ENCODE measurements around the gene CNPY1. TPM values are rescaled to one million over a fixed set of nuclear protein-coding genes. Genes with fewer than 3 reads are reported as not detected.

Gene CNPY1
- total and polyA plus RNA-seq, 2 of the 8 experiments (the other 6 are each of a cell fraction or from before 2014, with no cell fraction given), result not detected

GRCh38 chr7:155562106-155562505 is 15.7 kb upstream of the CNPY1 start:
- no peak overlapping the region for H2BK20ac ChIP-seq (ENCODE audit: low read length)
- no peak for FAIRE-seq
- H3K18ac ChIP-seq (ENCODE audit: extremely low read depth, low read length), result no peak overlapping the region
- CTCF ChIA-PET (ENCODE audit: partially characterized antibody), result interaction anchor here (1.0 kb wide), 1 partner anchor 22 kb away, joined by 3 read pairs; no protein-coding TSS in a partner anchor
- WGBS, 2 experiments (ENCODE audit: extremely low coverage in 1 of 2, insufficient coverage in 1 of 2, insufficient read length in 1 of 2, insufficient replicate concordance in 2 of 2, low coverage in 1 of 2, low lambda C conversion rate in 2 of 2, missing lambda C conversion rate in 1 of 2), result 97% methylated on average over 6 of the region's 9 CpGs; no CpG with 5 or more reads in 1 of the 2 experiments
- H2BK120ac ChIP-seq (replicated peaks; ENCODE audit: low read depth, low read length), result no peak overlapping the region
- H2BK15ac ChIP-seq (ENCODE audit: low read length), result no peak overlapping the region
- H3K4me3 ChIP-seq (ENCODE audit: extremely low read depth in 1 of 4, insufficient read depth in 2 of 4, low read depth in 3 of 4, low read length in 4 of 4), result no peak overlapping the region
- H3K79me2 ChIP-seq (ENCODE audit: control insufficient read depth in 1 of 2, insufficient read depth in 2 of 2, low read length in 2 of 2), result no peaks in the 10 kb centered on the region
- POLR2A ChIA-PET (ENCODE audit: partially characterized antibody), result interaction anchor here (0.7 kb wide), 1 partner anchor 90 kb away, joined by 4 read pairs; no protein-coding TSS in a partner anchor
- DNase-seq (ENCODE audit: low read depth in 1 of 2, low spot score in 2 of 2), result no peak
- H3K27me3 ChIP-seq (replicated peaks in 1 of 4; ENCODE audit: control insufficient read depth in 3 of 4, extremely low read depth in 1 of 4, insufficient read depth in 3 of 4, low read length in 3 of 4), result no peaks in the 10 kb centered on the region
- no peak overlapping the region for H3K27ac ChIP-seq (ENCODE audit: low read depth, low read length)
- no peak overlapping the region for H3K9ac ChIP-seq (replicated peaks in 1 of 4; ENCODE audit: extremely low read depth in 1 of 4, low read depth in 3 of 4, low read length in 3 of 4)
- H2AK5ac ChIP-seq (ENCODE audit: low read depth, low read length), result no peak overlapping the region
- no peaks in the 10 kb centered on the region for H3K23me2 ChIP-seq (ENCODE audit: low read depth, low read length)
- H3K36me3 ChIP-seq (ENCODE audit: control insufficient read depth in 2 of 4, insufficient read depth in 4 of 4, low read length in 3 of 4), result no peaks in the 10 kb centered on the region
- H3K23ac ChIP-seq (ENCODE audit: insufficient read length), result no peak overlapping the region
- no peak overlapping the region for H3K14ac ChIP-seq (ENCODE audit: insufficient read length)
- H4K8ac ChIP-seq (ENCODE audit: extremely low read depth, insufficient read depth, low read length), result no peak overlapping the region
- no peak overlapping the region for H2BK5ac ChIP-seq (ENCODE audit: low read depth, low read length)
- no peaks in the 10 kb centered on the region for H3K9me3 ChIP-seq (ENCODE audit: insufficient read depth in 2 of 2, low read depth in 1 of 2, low read length in 1 of 2)
- H3K4ac ChIP-seq (replicated peaks; ENCODE audit: insufficient read length, low read depth, low read length), result no peak overlapping the region
- H3K4me1 ChIP-seq (replicated peaks in 1 of 4; ENCODE audit: control insufficient read depth in 3 of 4, insufficient read depth in 4 of 4, low read length in 3 of 4), result no peaks in the 10 kb centered on the region
- H4K5ac ChIP-seq (ENCODE audit: insufficient read length, low read depth, low read length), result no peak overlapping the region
- H4K91ac ChIP-seq (replicated peaks; ENCODE audit: insufficient read length, low read length), result no peak overlapping the region
- no peaks in the 10 kb centered on the region for H4K20me1 ChIP-seq (replicated peaks in 1 of 2; ENCODE audit: control insufficient read depth in 1 of 2, insufficient read depth in 2 of 2, low read length in 2 of 2)
- no peak for TF ChIP-seq SRF (IDR thresholded peaks at IDR 0.05; ENCODE audit: low read depth, low read length)
- no peak for TF ChIP-seq RNF2 (IDR thresholded peaks at IDR 0.05; ENCODE audit: borderline replicate concordance, low read depth, low read length, missing control alignments, poor library complexity, severe bottlenecking)
- TF ChIP-seq USF2 (IDR thresholded peaks at IDR 0.05; ENCODE audit: low read length), result no peak
- TF ChIP-seq POLR2AphosphoS5 (IDR thresholded peaks at IDR 0.05; ENCODE audit: low read depth, low read length), result no peak
- no peak for TF ChIP-seq ATF3 (IDR thresholded peaks at IDR 0.05; ENCODE audit: insufficient read depth, low read depth, low read length)
- no peak overlapping the region for H3K56ac ChIP-seq (replicated peaks; ENCODE audit: insufficient read length, low read depth, low read length)
- no peak overlapping the region for H3K4me2 ChIP-seq (ENCODE audit: insufficient read depth in 1 of 2, low read depth in 2 of 2, low read length in 2 of 2)
- H2BK12ac ChIP-seq (ENCODE audit: low read depth, low read length), result no peak overlapping the region
- H2AFZ ChIP-seq (ENCODE audit: low read length), result no peak overlapping the region
- no peaks in the 10 kb centered on the region for H3K79me1 ChIP-seq (ENCODE audit: low read depth, low read length)

Measured in H1 (cell line).